ENCODE results near the gene PAIP2B. TPM values are rescaled to one million over a fixed set of nuclear protein-coding genes. Genes with fewer than 3 reads are reported as not detected.

PAIP2B gene
- total RNA-seq, 1 experiment from 2014 or later, result 2.2 TPM

DNA sequence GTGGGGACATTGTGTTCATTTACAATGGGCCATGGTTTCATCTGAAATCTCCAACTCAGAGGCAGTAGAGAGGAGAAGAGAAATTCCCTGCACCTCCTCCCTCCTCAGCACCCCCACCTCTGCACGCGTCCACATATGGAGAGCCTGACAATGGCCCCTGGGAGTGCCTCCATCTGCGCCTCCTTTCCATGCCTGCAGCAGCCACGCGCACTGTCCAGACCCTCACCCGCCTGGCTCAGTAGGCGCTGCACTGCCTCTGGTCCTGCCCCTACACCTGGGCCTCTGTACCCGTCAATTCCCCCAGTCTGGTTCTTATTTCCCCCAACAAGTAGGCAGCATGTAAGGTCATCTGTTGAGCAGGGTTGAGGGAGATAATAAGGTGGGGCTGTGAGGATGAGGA, 72.6 kb downstream of the PAIP2B start:
- no peak for DNase-seq (ENCODE audit: low spot score)

DNA sequence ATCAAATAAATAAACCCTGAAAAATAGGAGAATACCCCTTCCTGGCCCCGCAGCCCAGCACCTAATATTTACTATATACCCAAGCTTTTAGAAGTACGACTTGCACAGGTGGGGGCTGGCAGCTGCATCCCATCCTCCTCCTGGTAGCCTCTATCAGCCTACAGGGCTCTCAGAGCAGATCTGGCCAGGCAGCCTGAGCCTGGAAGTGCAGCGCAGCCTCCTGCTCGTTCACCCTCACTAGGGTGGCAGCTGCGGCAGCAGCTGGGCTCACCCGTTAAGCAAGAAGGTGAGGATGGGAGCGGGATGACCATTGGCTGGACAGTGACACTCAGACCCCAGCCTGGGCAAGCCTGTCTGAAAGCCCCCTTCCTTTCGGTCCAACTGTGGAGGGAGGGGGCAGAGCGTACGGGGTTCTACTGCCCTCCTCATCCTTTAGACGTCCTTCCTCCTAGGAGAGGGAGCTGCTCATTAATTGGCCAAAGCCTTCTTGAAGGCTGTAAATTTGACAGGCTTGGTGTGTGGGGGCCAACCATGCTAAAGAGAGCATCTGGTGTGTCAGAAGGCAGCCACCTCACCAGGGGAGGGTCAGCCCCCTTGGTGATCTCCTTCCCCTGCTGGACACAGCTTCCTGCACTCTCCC, 73.2 kb downstream of the PAIP2B start:
- DNase-seq (ENCODE audit: low spot score), result no peak

DNA sequence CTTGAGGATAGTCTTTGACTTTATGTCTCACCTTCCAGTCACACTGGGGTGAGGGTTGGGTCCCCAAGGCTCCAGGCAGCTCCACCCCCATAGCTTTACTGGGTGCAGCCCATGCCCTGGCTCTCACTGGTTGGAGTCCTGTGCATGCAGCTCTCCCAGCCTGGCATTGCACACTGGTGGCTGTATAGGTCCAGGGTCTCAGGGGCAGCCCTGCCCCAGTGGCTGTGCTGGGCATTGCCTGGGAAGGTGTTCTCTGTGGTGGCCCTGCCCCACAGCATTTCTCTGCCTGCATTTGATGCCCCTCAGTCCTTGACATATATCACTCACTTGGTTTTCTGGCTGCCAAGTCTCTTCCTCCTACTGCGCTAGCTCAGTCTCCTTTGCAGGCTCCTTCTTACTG, 75.3 kb downstream of the PAIP2B start:
- no peak for DNase-seq (ENCODE audit: low spot score)

DNA sequence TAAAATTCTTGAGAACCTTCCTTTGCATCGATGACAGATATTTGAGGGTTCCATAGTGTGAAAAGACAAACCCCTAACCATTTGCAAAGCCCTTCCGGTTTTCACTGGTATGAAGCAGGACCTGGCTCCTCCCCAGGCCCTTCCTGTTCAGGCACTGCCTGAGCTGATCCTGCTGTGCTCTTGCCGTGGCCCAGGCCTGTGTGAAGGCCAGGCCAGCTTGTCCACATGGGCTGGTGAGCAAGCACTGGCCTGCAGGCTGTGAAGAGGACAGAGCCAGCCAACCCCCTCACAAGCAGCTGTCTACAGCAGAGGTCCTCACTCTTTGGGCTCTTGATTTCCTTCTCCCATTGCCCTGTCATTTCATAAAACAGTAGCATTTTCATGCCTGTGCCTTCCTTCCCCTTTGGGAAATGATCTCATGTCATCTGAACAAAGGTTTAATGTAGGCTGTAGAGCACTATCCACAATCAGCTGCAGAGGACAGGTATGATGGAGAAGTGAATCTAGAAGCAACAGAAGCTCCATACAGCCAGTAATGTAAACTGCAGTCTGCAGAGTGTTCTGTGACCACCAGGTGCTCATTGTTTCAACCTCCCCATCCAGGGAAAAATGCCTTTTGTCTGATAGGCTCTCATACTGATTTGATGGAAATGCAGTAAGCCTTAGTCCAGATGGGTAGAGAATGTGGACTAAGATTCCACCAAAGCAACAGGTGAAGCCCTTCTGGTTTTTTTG, 76.7 kb downstream of the PAIP2B start:
- no peak for DNase-seq (ENCODE audit: low spot score)

DNA sequence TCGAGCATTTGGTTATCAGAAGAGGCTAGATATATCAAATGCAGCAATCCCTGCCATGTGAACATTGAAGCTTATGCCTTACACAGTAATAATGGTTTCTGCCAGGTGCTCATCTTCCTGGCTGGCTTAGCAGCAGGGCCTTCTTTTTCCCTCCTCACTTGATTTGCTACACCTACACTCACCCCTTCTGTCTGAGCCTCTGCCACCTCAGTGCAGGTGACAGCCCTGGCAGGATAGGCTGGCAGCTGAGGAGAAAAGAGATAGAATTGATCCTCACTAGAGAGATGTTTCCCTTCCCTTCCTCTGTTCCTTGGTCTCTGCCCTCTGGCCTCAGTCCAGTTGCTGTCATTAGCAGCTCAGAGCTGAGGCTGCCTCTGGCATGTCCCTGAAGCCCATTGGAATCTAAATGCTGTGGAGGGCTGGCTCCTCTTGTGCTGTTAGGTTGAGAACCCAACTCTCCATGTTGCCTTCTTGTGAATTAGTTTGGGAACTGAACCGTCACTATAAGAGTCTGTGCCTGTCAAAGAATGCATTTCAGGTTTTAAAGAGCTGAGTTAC, 78.3 kb downstream of the PAIP2B start:
- no peak for DNase-seq (ENCODE audit: low spot score)

DNA sequence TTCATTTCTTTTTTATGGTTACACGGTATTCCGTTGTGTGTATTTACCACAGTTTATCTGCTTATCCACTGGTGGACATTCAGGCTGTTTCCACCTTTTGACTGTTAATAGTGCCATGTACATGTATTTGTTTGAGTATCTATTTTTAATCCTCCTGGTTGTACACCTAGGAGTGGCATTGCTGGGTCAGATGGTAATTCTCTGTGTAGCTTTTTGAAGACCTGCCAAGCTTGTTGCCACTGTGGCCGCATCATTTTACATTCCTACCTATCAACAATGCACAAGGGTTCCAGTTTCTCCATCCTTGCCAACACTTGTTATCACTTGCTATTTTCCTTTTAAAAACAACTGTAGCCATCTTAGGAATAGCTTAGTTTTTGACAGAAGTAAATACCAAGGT, 83.1 kb downstream of the PAIP2B start:
- DNase-seq (ENCODE audit: low spot score), result no peak

DNA sequence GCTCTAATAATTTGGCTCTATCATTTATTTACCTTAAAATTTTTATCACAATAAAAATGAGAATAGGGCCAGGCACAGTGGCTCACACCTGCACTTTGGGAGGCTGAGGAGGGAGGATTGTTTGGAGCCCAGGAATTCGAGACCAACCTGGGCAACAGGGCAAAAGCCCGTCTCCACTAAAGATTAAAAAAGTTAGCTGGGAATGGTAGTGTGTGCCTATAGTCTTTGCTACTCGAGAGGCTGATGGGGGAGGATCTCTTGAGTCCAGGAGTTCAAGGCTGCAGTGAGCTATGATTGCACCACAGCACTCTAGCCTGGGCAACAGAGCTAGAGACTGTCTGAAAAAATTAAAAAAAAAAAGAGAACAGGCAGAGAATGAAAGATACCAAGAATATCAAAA, 90.7 kb downstream of the PAIP2B start:
- DNase-seq (ENCODE audit: low spot score), result no peak

DNA sequence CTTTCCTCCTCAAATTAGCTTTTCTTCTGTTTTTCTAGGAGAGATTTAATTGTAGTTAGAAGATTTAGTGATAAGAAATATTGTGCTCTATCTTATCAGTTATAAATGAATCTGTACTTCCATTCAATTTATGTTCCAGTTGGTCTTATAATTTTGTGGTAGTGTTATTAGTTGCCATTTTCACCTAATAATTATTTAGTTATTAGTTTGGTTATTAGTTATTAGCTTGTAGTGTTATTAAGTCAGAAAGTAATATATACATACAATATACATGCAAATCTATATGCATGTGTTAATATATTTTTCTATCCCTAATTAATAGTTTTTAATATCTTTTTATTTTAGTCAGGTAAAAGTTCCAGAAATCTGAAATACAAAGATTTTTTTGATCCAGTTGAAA, 93.3 kb downstream of the PAIP2B start:
- no peak for DNase-seq (ENCODE audit: low spot score)

Small RNAs within 50 kb of the gene (small RNA-seq; reads per million reads assigned to genes)
- gene AC007881.1, result not detected

Other genes with a start within 250 kb of the PAIP2B start
- 0.28 TPM in 1 of 2 replicates, not detected in the other for gene ANKRD53, start 248.5 kb downstream of the PAIP2B start, total RNA-seq (2014; rRNA removed; shearing (Covaris generic))
- gene TEX261, start 232.2 kb downstream of the PAIP2B start, total RNA-seq (2014; rRNA removed; shearing (Covaris generic)), result 43.3 and 50.1 TPM in 2 replicates
- gene NAGK, start 158.5 kb downstream of the PAIP2B start, total RNA-seq (2014; rRNA removed; shearing (Covaris generic)), result 17.8 and 29.7 TPM in 2 replicates
- gene MCEE, start 96.9 kb downstream of the PAIP2B start, total RNA-seq (2014; rRNA removed; shearing (Covaris generic)), result 12.6 and 14.6 TPM in 2 replicates
- 12.3 and 13.0 TPM in 2 replicates for gene MPHOSPH10, start 96.5 kb downstream of the PAIP2B start, total RNA-seq (2014; rRNA removed; shearing (Covaris generic))
- 62.5 and 67.9 TPM in 2 replicates for gene ZNF638, start 104.7 kb upstream of the PAIP2B start, total RNA-seq (2014; rRNA removed; shearing (Covaris generic))
- not detected in 2 replicates for gene DYSF, start 226.5 kb upstream of the PAIP2B start, total RNA-seq (2014; rRNA removed; shearing (Covaris generic))

Data from HT-29 (cell line).